GM12878 (cell line): ENCODE measurements around the gene EBF3. TPM values are rescaled to one million over a fixed set of nuclear protein-coding genes. Genes with fewer than 3 reads are reported as not detected.

Source experiments
- ATAC-seq: fragments of 200-7000 bp; cut with Tn5 transposase; 3 replicates; pipeline ENCODE4 v1.9.1; 2020; ENCODE audit warnings: mild to moderate bottlenecking, moderate library complexity
- BruUV-seq: library from RNA; stranded (reverse); fragments of 400-500 nt; replicated peaks from 2 replicates; lab custom pipeline; 2021; lab: Mats Ljungman, UMichigan
- CTCF ChIA-PET: fragments of 300-600 bp; sonication (Branson Sonifier 250); formaldehyde crosslinking; extraction: SDS; loops from one replicate; lab custom pipeline; 2021; ENCODE audit warnings: inconsistent platforms; lab: Yijun Ruan, JAX
- POLR2A ChIA-PET: fragments of 350-600 bp; formaldehyde crosslinking; extraction: SDS; loops from one replicate; lab custom pipeline; 2021; ENCODE audit warnings: inconsistent platforms; lab: Charles Lee
- RAD21 ChIA-PET: fragments of 300-600 bp; sonication (Branson Sonifier 250); formaldehyde crosslinking; loops from one replicate; lab custom pipeline; 2023; ENCODE audit warnings: antibody characterized with exemption; ENCODE audit not compliant: unreplicated experiment; lab: Charles Lee
- SMC1A ChIA-PET: fragments of 300-600 bp; sonication (Branson Sonifier 250); formaldehyde crosslinking; loops from one replicate; lab custom pipeline; 2023; ENCODE audit not compliant: unreplicated experiment, uncharacterized antibody; lab: Charles Lee
- DNase-seq: peaks from one replicate; pipeline ENCODE4 v3.0.0-alpha.2; 2011; ENCODE audit warnings: low read depth, low spot score
- FAIRE-seq: peaks from 3 replicates; lab custom pipeline; 2011; peaks lifted over from hg19 to GRCh38; lab: Jason Lieb, UNC
- H2AFZ ChIP-seq: 2 replicates; pipeline ENCODE4 v1.6.0; 2011; ENCODE audit warnings: low read depth, low read length, control low read depth; ENCODE audit not compliant: control insufficient read depth
- H3K27ac ChIP-seq: 2 replicates; pipeline ENCODE4 v1.5.1; 2011; ENCODE audit warnings: control low read depth; ENCODE audit not compliant: control insufficient read depth, insufficient read depth
- H3K27me3 ChIP-seq, 2 experiments: replicated peaks in 1 of 2; 2 replicates each; pipeline versions ENCODE4 v1.6.0 to v1.6.1; 2011; ENCODE audit warnings: low read length in 1 of 2; ENCODE audit not compliant: control insufficient read depth in 2 of 2, insufficient read depth in 2 of 2
- H3K36me3 ChIP-seq, 2 experiments: 2 replicates each; pipeline ENCODE4 v1.5.1; 2011; ENCODE audit warnings: low read length in 1 of 2; ENCODE audit not compliant: control insufficient read depth in 2 of 2, insufficient read depth in 2 of 2
- H3K4me1 ChIP-seq: 2 replicates; pipeline ENCODE4 v1.6.1; 2011; ENCODE audit warnings: mild to moderate bottlenecking, low read length, moderate library complexity, mixed read lengths; ENCODE audit not compliant: control insufficient read depth, insufficient read depth
- H3K4me2 ChIP-seq: 2 replicates; pipeline ENCODE4 v1.6.0; 2011; ENCODE audit warnings: control low read depth; ENCODE audit not compliant: control insufficient read depth, insufficient read depth
- H3K4me3 ChIP-seq: fragments of 200-600 bp; sonication (generic); 2 replicates; pipeline ENCODE4 v1.5.1; 2016
- H3K79me2 ChIP-seq: 2 replicates; pipeline ENCODE4 v1.6.0; 2011; ENCODE audit warnings: low read length; ENCODE audit not compliant: control insufficient read depth, insufficient read depth
- H3K9ac ChIP-seq: 2 replicates; pipeline ENCODE4 v1.8.0; 2011; ENCODE audit warnings: low read length, control low read depth, mixed read lengths; ENCODE audit not compliant: control insufficient read depth, insufficient read depth
- H3K9me3 ChIP-seq: replicated peaks from 3 replicates; pipeline ENCODE4 v1.5.1; 2011; ENCODE audit warnings: mild to moderate bottlenecking, low read length; ENCODE audit not compliant: control insufficient read depth, insufficient read depth
- H4K20me1 ChIP-seq: 2 replicates; pipeline ENCODE4 v1.6.0; 2011; ENCODE audit not compliant: control insufficient read depth, insufficient read depth
- BMI1 ChIP-seq: fragments of 450-650 bp; IDR thresholded peaks from 2 replicates; pipeline ENCODE4 v1.6.1; 2016; ENCODE audit warnings: mild to moderate bottlenecking, moderate library complexity, borderline replicate concordance
- IKZF1 ChIP-seq: fragments of 450-650 bp; conservative IDR thresholded peaks from 2 replicates; pipeline ENCODE4 v1.6.1; 2017; ENCODE audit warnings: antibody characterized with exemption, mild to moderate bottlenecking
- KAT2A ChIP-seq: conservative IDR thresholded peaks from 2 replicates; pipeline ENCODE4 v1.6.1; 2011; ENCODE audit warnings: low read depth, low read length; ENCODE audit not compliant: control insufficient read depth
- NR2C1 ChIP-seq: fragments of 450-650 bp; IDR thresholded peaks from 2 replicates; pipeline ENCODE4 v1.6.1; 2017; ENCODE audit warnings: antibody characterized with exemption, mild to moderate bottlenecking, moderate library complexity
- RBBP5 ChIP-seq: fragments of 200-600 bp; sonication (generic); conservative IDR thresholded peaks from 2 replicates; pipeline ENCODE4 v1.6.1; 2016
- RELB ChIP-seq: fragments of 450-650 bp; IDR thresholded peaks from 2 replicates; pipeline ENCODE4 v1.6.1; 2017; ENCODE audit warnings: low read depth, mild to moderate bottlenecking, moderate library complexity
- RUNX3 ChIP-seq: IDR thresholded peaks from 2 replicates; pipeline ENCODE4 v1.6.1; 2012; ENCODE audit warnings: low read length, inconsistent platforms
- SMC3 ChIP-seq: IDR thresholded peaks from 2 replicates; pipeline ENCODE4 v1.6.1; 2011; ENCODE audit warnings: low read length, improper control_type of control experiment, borderline replicate concordance
- STAT3 ChIP-seq: IDR thresholded peaks from 2 replicates; pipeline ENCODE4 v1.6.1; 2011; ENCODE audit warnings: low read depth, low read length, improper control_type of control experiment
- TCF7 ChIP-seq: IDR thresholded peaks from 2 replicates; pipeline ENCODE4 v1.6.1; 2014; ENCODE audit warnings: antibody characterized with exemption, borderline replicate concordance
- ZNF384 ChIP-seq: IDR thresholded peaks from 2 replicates; pipeline ENCODE4 v1.6.1; 2012; ENCODE audit warnings: low read depth, mild to moderate bottlenecking, low read length, improper control_type of control experiment, borderline replicate concordance
- WGBS: methylation state at CpG from one replicate; pipeline ENCODE4 v1.1.6; 2016; ENCODE audit warnings: low lambda C conversion rate; ENCODE audit not compliant: insufficient replicate concordance, insufficient coverage; ENCODE audit errors: missing lambda C conversion rate; 5-methylcytosine and 5-hydroxymethylcytosine counted together
- in situ Hi-C: fragments of 300-500 bp; cut with MboI; formaldehyde crosslinking; loops from 9 replicates; pipeline ENCODE4 v1.14.3; 2018; ENCODE audit warnings: mixed read lengths
- intact Hi-C: fragments of 100-400 bp; cut with micrococcal nuclease; formaldehyde crosslinking; loops from one replicate; pipeline ENCODE4 v1.14.2; 2022; ENCODE audit not compliant: unreplicated experiment
- polyA plus RNA-seq, 11 experiments: library from polyadenylated mRNA; depleted of rRNA in 4 of 11; unstranded in 6 of 11; stranded (reverse) in 5 of 11; fragments of >200 nt; fragmentation: Nextera tagmentation in 4 of 11; fragmentation: Illumina TruSeq in 1 of 11; extraction: Ambion mirVana in 4 of 11; extraction: Trizol in 1 of 11; gene quantifications; 1 replicate in 1 of 11; 2 replicates in 10 of 11; pipeline versions ENCODE4 v1.2.1 to v1.2.3, GENCODE V29; 2011 to 2016; ENCODE audit warnings: inconsistent platforms in 2 of 11, missing spikeins in 2 of 11, low read depth in 1 of 11
- total RNA-seq, 4 experiments: library from RNA; depleted of rRNA in 3 of 4; stranded (reverse); fragments of >200 nt in 3 of 4; fragmentation: Illumina TruSeq in 1 of 4; extraction: Trizol in 1 of 4; gene quantifications; 2 replicates each; pipeline versions ENCODE4 v1.2.1 to v1.2.3, GENCODE V29; 2013 to 2021

The EBF3 gene
- total and polyA plus RNA-seq, 10 of the 15 experiments (the other 5 are each of a cell fraction or from before 2014, with no cell fraction given) = not detected

DNA sequence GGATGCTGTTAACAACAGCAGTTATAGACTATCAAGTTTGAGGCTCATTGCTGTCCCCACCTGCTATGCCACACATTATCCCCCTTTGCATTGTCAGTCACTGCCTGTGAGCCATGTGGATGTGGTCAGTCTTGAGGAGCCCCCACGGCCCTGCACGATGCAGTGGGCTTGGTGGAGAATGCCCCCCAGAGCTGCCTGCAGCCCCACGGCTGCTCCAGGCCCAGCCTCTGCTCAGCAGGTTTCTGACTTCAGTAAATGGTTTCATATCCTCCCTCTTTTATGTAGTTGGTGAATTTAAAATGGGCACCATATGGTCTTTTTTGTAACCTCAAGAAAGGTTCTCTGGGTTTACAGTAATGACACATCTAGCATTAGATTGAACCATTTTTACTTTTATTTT lies 164.1 kb downstream of the EBF3 start:
- intact Hi-C loops = no loop called here
- 21% methylated on average over 3 of the region's 3 CpGs for WGBS
- Histone ChIP-seq H3K27ac (no peak overlapping the region), H3K4me3 (no peak overlapping the region), H3K36me3 (no peaks in the 10 kb centered on the region), H2AFZ (no peak overlapping the region), H3K79me2 (no peaks in the 10 kb centered on the region), H3K4me2 (no peak overlapping the region), H3K9me3 (no peaks in the 10 kb centered on the region), H4K20me1 (no peaks in the 10 kb centered on the region), H3K4me1 (no peaks in the 10 kb centered on the region), H3K27me3 (no peaks in the 10 kb centered on the region), H3K9ac (no peak overlapping the region)
- ChIA-PET POLR2A (no interaction called here), SMC1A (no interaction called here), CTCF (no interaction called here), RAD21 (no interaction called here)
- no peak for FAIRE-seq
- ATAC-seq = no peak
- DNase-seq = no peak
- in situ Hi-C loops = no loop called here
- TF ChIP-seq RUNX3 (no peak), IKZF1 (no peak), STAT3 (no peak), SMC3 (no peak), KAT2A (no peak)
- BruUV-seq = no TSS peak

DNA sequence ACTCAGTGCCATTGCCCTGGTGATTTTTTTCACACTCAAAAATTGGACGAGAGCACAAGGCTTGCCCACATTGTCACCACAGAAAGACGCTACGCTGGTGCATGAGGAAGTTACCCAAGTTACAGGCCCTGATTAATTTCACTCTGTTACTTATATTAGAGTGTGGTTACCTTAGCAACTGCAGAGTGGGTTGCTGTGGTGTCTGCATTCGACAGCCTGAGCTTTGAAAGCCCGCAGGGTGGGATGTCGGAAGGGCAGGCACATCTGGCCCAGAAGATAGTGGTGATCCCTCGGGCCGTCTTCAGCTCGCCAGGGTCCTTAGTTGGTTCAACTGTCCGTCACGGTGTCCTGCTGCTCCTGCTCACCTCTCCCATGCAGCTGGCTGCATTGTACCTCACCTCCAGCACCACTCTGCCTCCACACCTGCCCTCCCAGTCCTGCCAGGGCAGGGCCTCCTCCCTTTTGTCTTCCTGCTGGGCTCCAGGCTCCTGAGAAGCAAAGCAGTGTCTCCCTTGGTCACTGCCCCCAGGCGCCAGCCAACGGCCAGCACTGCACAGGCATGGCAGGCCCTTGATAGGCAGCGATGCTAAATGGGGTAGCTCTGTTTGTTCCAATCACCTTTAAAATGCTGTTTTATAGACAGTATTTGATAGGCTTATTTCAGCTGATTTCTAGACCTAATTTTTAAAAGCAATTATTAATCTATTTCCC lies 167.2 kb downstream of the EBF3 start:
- FAIRE-seq (no peak), DNase-seq (no peak)
- H3K9me3 ChIP-seq = no peaks in the 10 kb centered on the region
- no peaks in the 10 kb centered on the region for H3K79me2 ChIP-seq
- CTCF ChIA-PET = interaction anchor here (0.5 kb wide), 1 partner anchor 892 kb away, joined by 3 read pairs; no protein-coding TSS in a partner anchor
- H3K27me3 ChIP-seq = no peaks in the 10 kb centered on the region
- in situ Hi-C loops = no loop called here
- no peaks in the 10 kb centered on the region for H3K4me1 ChIP-seq
- TF ChIP-seq TCF7 = no peak
- TF ChIP-seq ZNF384 = no peak
- TF ChIP-seq NR2C1 = no peak
- no peak for TF ChIP-seq RELB
- no peak for TF ChIP-seq RBBP5
- TF ChIP-seq BMI1 = no peak
- TF ChIP-seq, all 136 proteins: peak for 0
- Histone ChIP-seq H3K4me3 (no peak overlapping the region), H3K27ac (no peak overlapping the region), H3K9ac (no peak overlapping the region), H4K20me1 (no peaks in the 10 kb centered on the region), H2AFZ (no peak overlapping the region), H3K4me2 (no peak overlapping the region), H3K36me3 (no peaks in the 10 kb centered on the region)
- SMC1A ChIA-PET = no interaction called here
- ATAC-seq = no peak
- intact Hi-C loops = no loop called here
- RAD21 ChIA-PET = no interaction called here
- POLR2A ChIA-PET = no interaction called here
- 28% methylated on average over 14 of the region's 14 CpGs for WGBS
- BruUV-seq = no TSS peak
